HG02623 (cell line): ENCODE measurements around the gene LTBP2.

ENCODE experiments used
- ATAC-seq: cut with Tn5 transposase; IDR thresholded peaks from one replicate; pipeline ENCODE4 v1.9.1; 2021; ENCODE audit warnings: moderate library complexity; ENCODE audit not compliant: unreplicated experiment

LTBP2 gene

GRCh38 chr14:74574706-74575105, 37.3 kb downstream of the LTBP2 start:
- ATAC-seq = no peak

GRCh38 chr14:74574090-74574433, 38.0 kb downstream of the LTBP2 start:
- ATAC-seq = no peak

DNA sequence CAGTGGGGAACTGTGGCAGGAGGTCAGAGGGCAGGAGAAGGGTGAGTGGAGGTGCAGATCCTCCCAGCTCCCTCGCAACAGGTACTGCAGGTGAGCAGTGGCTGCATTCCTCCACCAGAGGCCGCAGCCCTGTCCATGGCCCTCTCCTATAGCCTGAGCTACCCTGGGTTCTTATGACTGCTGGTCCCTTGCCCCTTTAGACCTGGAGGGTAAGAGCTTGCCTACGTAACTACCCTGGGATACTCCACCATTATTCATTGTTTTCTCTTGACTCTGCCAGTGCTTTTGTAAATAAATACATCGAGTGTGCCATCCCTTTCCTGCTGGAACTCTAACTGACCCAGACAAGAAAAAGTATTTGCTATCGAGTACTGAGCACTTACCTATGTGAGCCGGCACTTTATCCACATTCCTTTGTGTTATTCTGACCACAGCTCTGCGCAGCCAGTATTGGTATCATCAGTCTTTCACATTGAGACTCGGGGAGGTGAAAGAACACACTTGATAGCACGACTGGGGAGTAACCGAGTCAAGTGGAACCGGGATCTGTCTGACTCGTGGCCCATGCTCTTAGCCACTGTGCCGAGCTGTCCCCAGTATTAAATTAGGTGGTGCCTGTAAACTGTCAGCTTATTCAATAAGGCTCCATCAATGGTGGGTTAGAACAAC, 38.5 kb downstream of the LTBP2 start:
- ATAC-seq = no peak

- no peak for ATAC-seq
These were observed 39.2 kb downstream of the LTBP2 start for GRCh38 chr14:74572726-74573301.

- ATAC-seq = no peak
These were observed 39.9 kb downstream of the LTBP2 start for GRCh38 chr14:74571901-74572725.

DNA sequence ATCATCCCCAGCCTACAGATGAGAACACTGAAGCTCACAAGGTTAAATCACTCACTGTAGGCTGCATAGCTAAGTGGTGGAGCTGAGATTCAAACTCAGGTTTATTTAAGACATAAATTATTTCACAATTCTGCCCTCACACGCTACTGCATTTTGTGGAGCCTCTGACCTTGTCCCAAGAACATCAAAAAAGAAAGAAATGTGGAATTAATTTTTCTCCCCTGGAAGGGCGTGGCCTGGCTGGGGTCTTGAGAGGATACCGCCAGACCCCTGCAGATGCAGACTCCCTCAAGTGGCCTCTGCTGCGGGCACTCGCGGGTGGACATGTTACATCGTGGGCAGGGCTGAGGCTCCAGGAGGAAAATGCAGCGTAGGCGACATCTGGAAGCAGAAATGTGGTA, 40.6 kb downstream of the LTBP2 start:
- ATAC-seq = no peak

DNA sequence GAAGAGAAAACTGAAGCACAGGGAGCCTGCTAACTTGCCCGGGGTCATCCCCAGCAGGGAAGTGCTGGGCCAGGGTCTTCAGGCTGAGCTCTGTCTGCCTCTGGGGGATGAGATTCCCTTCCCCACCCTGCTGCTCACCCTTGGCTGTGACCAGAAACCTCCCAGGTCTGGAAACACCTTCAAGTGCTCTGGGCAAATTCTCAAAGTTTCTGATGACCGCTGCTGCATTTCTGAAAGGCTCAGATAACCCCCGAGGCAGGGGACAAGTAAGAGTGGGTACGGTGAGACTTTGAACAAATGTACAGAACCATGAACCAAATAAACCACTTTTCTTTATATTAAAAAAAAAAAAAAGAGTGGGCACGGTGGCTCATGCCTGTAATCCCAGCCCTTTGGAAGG, 41.3 kb downstream of the LTBP2 start:
- no peak for ATAC-seq

DNA sequence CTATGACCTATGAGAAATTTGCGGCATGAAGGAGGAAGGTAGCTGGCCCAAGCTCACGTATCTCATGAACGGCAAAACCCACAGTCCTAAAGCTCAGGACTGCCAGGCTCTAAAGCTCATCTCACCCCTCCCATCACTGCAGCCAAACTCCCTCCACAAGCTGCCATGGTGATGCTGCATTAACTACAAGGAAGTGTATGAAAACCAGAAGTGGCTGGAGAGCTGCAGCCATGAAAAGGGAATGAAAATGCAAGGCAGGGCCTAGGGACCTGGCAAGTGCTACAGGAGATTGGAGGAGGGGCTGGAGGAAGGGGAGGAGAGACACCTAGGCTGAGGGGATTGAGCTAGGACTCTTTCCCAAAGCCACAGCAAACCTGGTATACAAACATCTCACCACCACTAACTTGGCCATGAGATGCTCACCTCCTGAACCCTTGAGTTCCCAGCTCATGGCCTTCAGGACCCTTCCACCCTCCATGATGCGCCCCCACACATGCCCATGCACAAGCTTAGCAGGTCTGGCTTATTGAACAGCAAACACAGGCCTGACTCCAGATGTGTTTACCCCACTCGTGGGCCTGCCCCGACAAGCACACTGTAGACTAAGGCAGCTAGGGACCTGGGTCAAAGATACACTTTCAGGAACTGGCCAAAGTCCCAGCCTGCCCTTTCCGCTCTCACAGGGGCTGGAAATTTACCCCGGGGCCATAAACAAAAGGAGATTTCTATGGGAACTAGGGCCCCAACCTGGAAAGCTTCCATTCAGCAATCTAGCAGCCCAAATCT, 42.0 kb downstream of the LTBP2 start:
- ATAC-seq = no peak

DNA sequence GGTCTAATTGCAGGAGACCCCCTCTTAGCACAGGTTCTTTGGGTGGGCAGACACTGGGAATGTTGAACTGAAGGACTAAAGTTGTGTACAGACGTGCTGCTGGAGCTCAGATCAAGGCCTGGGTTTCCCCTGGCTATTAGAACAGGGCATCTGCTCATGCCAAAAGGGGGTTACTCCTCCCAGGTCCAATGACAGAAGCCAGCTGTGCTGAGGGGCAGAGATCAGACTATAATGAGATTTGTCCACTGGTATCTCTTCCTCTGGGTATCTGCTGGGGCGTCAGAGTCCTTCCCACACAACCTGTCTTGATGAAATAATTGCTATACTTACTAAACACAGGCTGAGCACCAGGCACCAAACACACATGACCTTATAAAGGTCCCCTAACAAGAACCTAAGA, 42.6 kb downstream of the LTBP2 start:
- ATAC-seq = no peak

DNA sequence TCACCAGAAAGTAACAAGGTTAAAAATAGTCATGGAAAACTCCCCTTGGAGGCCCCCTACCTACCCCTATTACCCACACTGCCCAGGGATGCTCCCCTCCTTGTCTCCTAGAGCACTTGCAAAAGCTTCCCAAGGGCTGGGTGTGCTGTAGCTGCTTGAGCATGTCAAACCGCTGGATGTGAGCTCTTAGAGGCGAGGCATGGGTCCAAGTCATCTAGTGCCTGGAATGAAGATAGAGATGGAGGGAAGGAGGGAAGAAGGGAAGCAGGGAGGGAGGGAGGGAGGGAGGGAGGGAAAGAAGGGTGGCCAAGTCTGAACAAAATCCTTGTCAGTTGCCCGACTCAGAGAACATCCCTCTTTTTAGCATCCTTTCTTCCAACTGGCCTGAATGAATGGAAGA, 43.1 kb downstream of the LTBP2 start:
- ATAC-seq = no peak

GRCh38 chr14:74568380-74568649, 43.7 kb downstream of the LTBP2 start:
- no peak for ATAC-seq

DNA sequence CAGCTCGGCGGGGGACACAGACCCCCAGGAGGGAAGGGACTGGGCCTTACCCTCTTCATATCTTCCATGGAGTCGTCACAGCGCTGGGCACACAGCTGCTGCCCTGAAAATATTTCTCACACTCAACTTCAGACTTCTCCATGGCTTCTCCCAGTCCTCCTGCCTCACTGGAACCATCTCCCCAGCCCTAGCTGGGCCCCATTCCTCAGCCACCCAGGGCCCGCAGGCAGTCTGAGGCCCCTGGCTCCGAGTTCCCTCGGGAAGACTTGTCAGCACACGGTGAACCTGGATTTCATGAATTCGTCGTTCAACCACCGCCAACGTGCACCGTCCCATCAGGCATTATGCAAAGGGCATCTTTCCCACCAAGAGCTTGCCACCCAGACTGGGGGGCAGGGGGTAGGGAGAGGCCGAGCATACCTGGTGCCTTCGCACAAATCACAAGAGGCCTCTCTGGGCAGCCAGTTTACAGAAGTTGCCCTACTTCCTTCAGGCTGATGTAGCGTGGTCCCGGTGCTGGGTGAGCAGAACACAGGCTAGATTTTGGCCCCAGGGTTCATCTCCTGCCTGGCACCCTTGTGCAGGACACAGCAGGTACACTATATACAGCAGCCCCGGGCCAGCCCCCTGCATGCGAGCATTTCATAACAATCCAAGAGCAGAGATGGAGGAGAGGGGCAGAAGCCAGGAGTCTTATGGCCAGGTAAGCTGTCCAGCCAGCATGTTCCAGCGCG, 44.2 kb downstream of the LTBP2 start:
- no peak for ATAC-seq

- ATAC-seq = no peak
These were observed 44.8 kb downstream of the LTBP2 start for GRCh38 chr14:74567219-74567618.

- no peak for ATAC-seq
These were observed 45.6 kb downstream of the LTBP2 start for GRCh38 chr14:74566174-74567141.

- no peak for ATAC-seq
These were observed 48.4 kb downstream of the LTBP2 start for GRCh38 chr14:74563586-74564159.

- ATAC-seq = no peak
These were observed 48.8 kb downstream of the LTBP2 start for GRCh38 chr14:74563233-74563585.

DNA sequence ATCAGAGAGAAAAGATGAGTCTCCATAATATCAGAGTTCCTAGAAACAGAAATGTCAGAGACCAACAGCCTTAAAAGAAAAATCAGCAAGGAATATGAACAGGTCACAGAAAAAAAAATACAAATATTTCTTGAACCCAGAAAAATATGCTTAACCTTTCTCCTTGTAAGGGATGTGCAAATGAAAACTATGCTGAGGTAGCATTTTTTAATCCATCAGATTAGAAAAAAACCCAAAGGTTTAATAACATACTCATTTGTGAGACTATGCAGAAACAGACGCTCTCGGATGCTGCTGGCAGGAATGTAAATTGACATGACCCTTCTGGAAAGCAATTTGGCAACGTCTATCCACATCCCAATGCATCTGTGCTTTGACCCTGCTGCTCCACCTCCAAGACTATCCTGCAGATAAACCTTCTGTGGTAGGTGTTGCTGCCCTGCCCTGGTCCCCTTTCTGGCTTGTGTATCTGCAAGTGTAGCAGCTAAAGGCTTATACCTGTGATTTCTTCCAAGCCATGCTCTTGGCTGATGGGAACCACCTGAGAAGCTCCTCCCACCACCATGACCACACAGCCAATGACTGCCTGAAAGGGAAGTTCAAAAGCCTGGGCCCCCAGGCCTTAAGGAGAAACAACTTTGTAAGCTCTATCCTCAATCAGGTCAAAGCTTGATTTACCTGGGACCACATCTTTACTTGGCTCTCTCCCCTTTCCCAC, 49.4 kb downstream of the LTBP2 start:
- ATAC-seq = no peak

DNA sequence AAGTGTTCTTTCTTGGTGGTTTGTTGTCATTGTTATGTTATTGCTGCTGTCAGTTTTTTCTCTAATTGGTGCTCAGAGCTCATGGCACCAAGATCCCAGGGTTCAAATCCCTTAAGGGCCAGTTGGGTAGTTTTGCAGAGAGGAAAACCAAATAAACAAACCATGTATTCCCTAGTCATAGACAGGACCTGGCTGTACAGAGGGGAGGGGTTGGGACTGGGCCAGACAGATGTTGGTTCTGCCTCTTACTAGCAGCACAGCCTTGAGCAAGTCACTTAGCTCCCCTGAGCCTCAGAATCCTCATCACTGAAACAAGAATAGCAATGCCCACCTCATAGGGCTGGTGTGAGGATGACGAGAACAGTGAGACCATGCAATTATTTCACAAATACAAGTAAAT, 53.4 kb downstream of the LTBP2 start:
- ATAC-seq = no peak

DNA sequence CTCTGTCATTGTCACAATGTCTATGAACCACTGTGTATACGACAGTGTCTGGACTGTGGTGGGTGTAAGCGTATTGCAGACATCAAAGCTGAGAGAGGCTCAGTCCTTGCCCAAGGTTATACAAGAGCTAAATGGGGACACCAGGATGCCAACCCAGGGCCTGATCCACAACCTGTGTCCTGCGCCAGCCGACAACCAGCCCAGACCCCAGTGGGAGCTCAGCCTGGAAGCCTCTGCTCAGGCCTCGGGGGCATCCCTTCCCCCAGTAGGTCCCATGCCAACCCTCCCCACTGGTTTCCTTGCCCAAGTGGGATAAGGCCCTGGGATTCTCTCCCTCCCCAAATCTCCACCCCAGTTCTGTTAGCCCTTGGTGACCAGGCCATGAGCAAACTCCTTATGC, 54.3 kb downstream of the LTBP2 start:
- ATAC-seq = no peak
